ENCODE data around the gene AFDN. TPM values are rescaled to one million over a fixed set of nuclear protein-coding genes. Genes with fewer than 3 reads are reported as not detected.

The AFDN gene
- total RNA-seq, 1 experiment from 2014 or later: 226 TPM

- Mint-ChIP-seq H3K4me1 (ENCODE audit: low read depth, unreplicated experiment) (no peaks in the 10 kb centered on the region), H3K27ac (ENCODE audit: unreplicated experiment) (no peak overlapping the region), H3K9me3 (ENCODE audit: low read depth, unreplicated experiment) (no peaks in the 10 kb centered on the region), H3K27me3 (ENCODE audit: unreplicated experiment) (peaks cover 18% of the 10 kb centered on the region), H3K4me3 (ENCODE audit: low read depth, unreplicated experiment) (no peak overlapping the region), H3K36me3 (ENCODE audit: insufficient read depth, unreplicated experiment) (no peaks in the 10 kb centered on the region)
- CTCF ChIA-PET: no interaction called here
- TF ChIP-seq CTCF (IDR thresholded peaks at IDR 0.05; ENCODE audit: unreplicated experiment): no peak
- no TSS peak for BruUV-seq (replicated peaks)
- DNase-seq: no peak
- intact Hi-C loops (cut with micrococcal nuclease; ENCODE audit: unreplicated experiment): no loop called here
These were observed 150.0 kb downstream of the AFDN start for GRCh38 chr6:167976708-167977107.

DNA sequence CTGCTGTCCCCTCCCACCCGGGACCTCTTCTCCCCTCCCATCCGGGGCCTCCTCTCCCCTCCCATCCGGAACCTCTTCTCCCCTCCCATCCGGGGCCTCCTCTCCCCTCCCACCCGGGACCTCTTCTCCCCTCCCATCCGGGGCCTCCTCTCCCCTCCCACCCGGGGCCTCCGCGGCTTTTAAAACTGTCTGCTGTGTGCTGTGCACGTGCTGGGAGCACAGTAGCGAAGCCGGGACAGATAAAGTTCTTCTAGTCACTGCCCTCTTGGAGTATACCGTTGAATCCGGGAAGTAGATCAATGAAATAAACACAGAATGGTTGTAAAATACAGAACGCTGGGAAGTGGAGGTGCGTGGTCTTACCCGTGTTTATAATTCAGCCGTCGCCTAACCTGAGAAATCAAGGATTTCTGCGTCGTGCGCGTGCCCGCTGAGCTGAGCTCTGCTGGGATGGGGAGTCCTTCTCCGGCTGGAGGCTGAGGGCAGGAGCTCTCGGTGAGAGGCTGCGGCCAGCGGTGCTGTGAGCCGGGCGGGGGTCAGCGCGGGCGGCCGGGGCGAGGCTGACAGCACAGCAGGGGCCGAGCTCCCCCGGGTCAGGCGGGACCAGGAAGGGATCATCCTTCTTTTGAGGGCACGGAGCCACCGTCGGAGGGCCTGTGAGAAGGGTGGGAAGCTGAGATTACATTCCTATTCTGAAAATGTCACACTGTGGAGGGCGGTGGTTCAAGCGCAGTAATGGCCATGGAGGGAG, 151.2 kb downstream of the AFDN start:
- H3K4me1 Mint-ChIP-seq (ENCODE audit: low read depth, unreplicated experiment): no peaks in the 10 kb centered on the region
- intact Hi-C loops (cut with micrococcal nuclease; ENCODE audit: unreplicated experiment): no loop called here
- no TSS peak for BruUV-seq (replicated peaks)
- H3K9me3 Mint-ChIP-seq (ENCODE audit: low read depth, unreplicated experiment): no peaks in the 10 kb centered on the region
- H3K27me3 Mint-ChIP-seq (ENCODE audit: unreplicated experiment): peaks cover 23% of the 10 kb centered on the region
- CTCF ChIA-PET: no interaction called here
- H3K36me3 Mint-ChIP-seq (ENCODE audit: insufficient read depth, unreplicated experiment): no peaks in the 10 kb centered on the region
- no peak overlapping the region for H3K27ac Mint-ChIP-seq (ENCODE audit: unreplicated experiment)
- no peak for TF ChIP-seq CTCF (IDR thresholded peaks at IDR 0.05; ENCODE audit: unreplicated experiment)
- DNase-seq: no peak
- no peak overlapping the region for H3K4me3 Mint-ChIP-seq (ENCODE audit: low read depth, unreplicated experiment)

- Mint-ChIP-seq H3K4me1 (ENCODE audit: low read depth, unreplicated experiment) (no peaks in the 10 kb centered on the region), H3K27ac (ENCODE audit: unreplicated experiment) (no peak overlapping the region), H3K9me3 (ENCODE audit: low read depth, unreplicated experiment) (no peaks in the 10 kb centered on the region), H3K36me3 (ENCODE audit: insufficient read depth, unreplicated experiment) (no peaks in the 10 kb centered on the region), H3K4me3 (ENCODE audit: low read depth, unreplicated experiment) (no peak overlapping the region), H3K27me3 (ENCODE audit: unreplicated experiment) (peaks cover 29% of the 10 kb centered on the region)
- BruUV-seq (replicated peaks): no TSS peak
- DNase-seq: no peak
- TF ChIP-seq CTCF (IDR thresholded peaks at IDR 0.05; ENCODE audit: unreplicated experiment): no peak
- intact Hi-C loops (cut with micrococcal nuclease; ENCODE audit: unreplicated experiment): no loop called here
- CTCF ChIA-PET: no interaction called here
These were observed 151.9 kb downstream of the AFDN start for GRCh38 chr6:167978607-167979006.

- no peaks in the 10 kb centered on the region for H3K9me3 Mint-ChIP-seq (ENCODE audit: low read depth, unreplicated experiment)
- no peak for DNase-seq
- no peak overlapping the region for H3K27ac Mint-ChIP-seq (ENCODE audit: unreplicated experiment)
- TF ChIP-seq CTCF (IDR thresholded peaks at IDR 0.05; ENCODE audit: unreplicated experiment): no peak
- H3K27me3 Mint-ChIP-seq (ENCODE audit: unreplicated experiment): peaks cover 38% of the 10 kb centered on the region
- CTCF ChIA-PET: interaction anchor here (0.7 kb wide), 1 partner anchor 741 kb away, joined by 3 read pairs; no protein-coding TSS in a partner anchor
- BruUV-seq (replicated peaks): no TSS peak
- no peak overlapping the region for H3K4me3 Mint-ChIP-seq (ENCODE audit: low read depth, unreplicated experiment)
- no peaks in the 10 kb centered on the region for H3K36me3 Mint-ChIP-seq (ENCODE audit: insufficient read depth, unreplicated experiment)
- intact Hi-C loops (cut with micrococcal nuclease; ENCODE audit: unreplicated experiment): no loop called here
- no peaks in the 10 kb centered on the region for H3K4me1 Mint-ChIP-seq (ENCODE audit: low read depth, unreplicated experiment)
These were observed 152.9 kb downstream of the AFDN start for GRCh38 chr6:167979436-167980139.
